Measurements from ENCODE around the gene EML1.
A peak's percentile ranks its signal among the peaks of the same experiment; 100 is the strongest.

The EML1 gene

DNA sequence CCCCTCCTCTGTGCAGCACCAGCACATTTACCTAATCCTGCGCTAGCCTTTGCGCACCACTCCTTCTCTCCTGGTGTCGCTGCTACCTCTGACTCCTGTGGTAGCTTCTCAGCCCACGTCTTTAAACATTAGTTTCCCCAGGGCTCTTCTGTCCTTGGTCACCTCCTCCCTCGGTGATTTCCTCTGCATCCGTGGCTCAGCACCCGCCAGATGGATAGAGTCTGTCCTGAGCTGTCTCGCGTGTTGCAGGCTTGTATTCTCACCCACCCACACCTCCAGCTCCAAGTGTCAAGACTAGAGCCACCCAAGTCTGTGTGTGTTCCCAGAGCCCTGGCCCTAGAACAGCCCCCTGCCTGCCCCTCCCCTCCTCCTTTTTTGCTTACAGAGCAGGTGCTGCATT, 83.2 kb downstream of the EML1 start:
- no peak for DNase-seq

- no peak for DNase-seq
Observed at GRCh38 chr14:99878563-99878962, 85.3 kb downstream of the EML1 start.

DNA sequence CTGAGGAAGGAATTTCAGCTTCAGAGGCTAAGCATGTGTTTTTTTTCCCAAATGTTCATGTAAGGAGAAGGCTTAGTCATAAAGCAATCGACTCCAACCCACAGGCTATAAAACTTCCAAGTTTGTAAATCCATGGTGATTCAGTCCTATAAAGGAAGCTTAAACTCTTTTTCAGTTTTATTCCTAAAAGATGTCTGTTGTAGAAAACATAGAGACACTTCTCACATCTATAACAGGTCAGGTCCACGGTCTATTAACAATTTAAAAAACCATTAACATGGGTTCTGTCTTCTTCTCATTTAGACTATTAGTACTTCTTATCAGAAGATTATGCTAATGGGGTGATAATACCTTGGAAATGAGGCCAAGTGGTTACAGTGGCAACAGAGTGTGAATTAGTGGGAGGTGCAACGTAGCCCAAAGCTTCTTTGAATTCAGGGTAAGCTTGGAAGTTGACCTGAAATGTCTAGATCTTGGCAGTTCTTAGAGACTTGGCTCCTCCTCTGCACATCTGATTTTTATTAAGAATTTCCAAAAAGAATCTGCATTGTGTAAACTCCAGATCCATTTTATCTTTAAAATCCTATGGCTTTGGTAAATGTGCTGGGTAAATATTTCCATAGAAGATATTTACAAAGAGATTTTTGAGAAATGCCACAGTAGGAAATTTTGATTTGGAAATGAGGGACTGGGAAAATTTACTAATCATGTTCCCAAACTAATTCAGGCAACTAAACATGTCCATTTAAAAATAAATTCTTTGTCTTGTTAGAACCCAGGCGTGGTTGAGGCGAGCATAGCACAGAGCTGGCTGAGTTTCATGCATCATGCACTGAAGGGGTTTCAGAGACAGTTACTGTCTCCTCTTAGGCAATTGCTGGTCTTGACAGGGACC, 86.4 kb downstream of the EML1 start:
- no peak for DNase-seq

- DNase-seq: no peak
Observed at GRCh38 chr14:99880651-99881420, 87.6 kb downstream of the EML1 start.

GRCh38 chr14:99883866-99884650, 90.8 kb downstream of the EML1 start:
- DNase-seq: no peak

- DNase-seq: peak; percentile 2
Observed at GRCh38 chr14:99884834-99885648, 91.8 kb downstream of the EML1 start.

DNA sequence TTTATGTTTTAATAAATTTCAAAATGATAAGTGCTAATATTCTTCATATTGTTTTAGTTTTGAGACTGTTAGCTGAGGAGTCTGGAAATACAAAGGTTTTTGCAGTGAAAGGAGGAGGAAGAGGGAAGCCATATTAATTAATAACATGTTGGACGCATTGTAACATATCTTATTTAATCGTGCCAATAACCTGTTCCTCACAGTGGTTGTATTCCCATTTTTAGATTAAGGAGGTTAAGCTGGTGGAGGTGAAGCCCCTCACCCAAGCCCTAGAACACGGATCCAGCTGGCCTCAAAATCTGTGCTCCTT, 92.4 kb downstream of the EML1 start:
- no peak for DNase-seq

GRCh38 chr14:99887407-99887806, 94.2 kb downstream of the EML1 start:
- DNase-seq: no peak

DNA sequence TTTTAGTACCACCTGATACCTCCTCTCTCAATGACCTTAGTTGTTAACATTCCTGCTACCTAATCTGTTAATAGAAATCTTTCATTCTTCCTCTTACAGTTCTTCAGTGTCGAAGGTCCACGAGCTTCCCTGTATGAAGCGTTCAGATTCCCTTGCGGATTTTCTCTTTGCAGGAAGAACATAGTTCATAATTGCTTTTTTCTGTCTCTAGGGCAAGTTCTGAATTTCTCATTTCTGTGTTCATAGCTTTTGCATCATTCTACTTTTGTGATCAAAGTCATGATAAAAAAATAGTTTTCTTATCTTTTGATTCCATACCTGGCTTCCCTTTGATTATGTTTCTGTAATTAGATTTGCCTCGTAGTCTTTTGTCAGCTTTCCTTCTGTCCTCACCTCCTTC, 94.9 kb downstream of the EML1 start:
- DNase-seq: no peak

- no peak for DNase-seq
Observed at GRCh38 chr14:99889268-99889667, 96.1 kb downstream of the EML1 start.

DNA sequence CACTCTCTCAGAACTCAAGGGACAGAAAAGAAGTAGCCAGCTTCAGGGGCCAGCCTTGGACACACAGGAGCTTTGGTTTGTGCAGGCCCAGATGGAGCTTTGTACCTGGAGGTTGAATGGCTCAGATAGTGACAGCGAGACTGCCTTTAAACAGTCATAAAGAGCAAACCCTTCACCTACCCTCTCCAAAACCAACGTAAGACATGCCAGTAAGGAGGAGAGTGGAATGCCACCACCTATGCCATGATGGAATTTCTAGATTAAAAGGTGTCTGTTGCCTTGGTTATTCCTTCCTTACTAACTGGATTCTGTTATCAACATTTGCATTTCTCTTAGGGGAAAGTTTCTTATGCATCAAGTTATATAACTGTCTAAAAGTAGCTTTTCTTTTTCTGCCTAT, 98.1 kb downstream of the EML1 start:
- DNase-seq: no peak

GRCh38 chr14:99891900-99892299, 98.7 kb downstream of the EML1 start:
- no peak for DNase-seq

GRCh38 chr14:99892406-99892805, 99.2 kb downstream of the EML1 start:
- DNase-seq: no peak

DNA sequence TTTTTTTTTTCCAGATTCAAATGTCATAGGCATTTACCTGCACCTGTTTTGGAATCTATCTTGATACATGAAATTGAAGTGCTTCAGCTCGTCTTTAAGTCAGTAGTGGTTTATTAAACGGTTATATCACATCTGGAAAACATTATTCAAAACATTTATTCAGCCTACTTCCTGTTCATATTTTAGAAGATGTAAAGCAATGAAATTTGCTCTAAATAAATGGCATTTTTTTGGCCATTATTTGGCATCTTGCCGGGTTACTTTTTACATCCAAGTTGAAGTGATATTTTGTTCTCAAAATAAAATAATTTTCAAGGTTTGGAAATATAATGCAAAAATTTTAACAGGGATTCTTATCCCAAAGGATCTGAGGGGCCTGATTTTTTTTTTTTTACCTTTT, 103.1 kb downstream of the EML1 start:
- no peak for DNase-seq

GRCh38 chr14:99899578-99900178, 106.5 kb downstream of the EML1 start:
- no peak for DNase-seq

- DNase-seq: no peak
Observed at GRCh38 chr14:99902925-99903324, 109.7 kb downstream of the EML1 start.

DNA sequence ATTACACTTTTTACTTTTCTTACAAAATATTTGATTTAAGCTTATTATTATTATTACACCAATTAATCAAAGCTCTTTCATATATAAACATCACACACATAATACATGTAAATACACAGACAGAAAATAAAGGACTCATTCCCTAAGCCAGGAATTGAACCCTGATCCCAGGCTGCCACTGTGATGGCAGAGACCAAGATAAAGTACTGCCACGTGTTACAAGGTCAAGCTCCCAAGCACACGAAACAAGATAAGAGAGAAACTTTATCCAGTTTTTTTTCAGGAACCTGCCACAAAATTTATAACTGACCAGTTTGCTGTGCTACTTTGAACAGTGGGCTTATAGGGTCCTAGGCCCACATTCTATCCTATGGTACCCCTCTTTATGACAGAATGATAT, 111.3 kb downstream of the EML1 start:
- DNase-seq: no peak

GRCh38 chr14:99905121-99905520, 111.9 kb downstream of the EML1 start:
- DNase-seq: no peak

- DNase-seq: no peak
Observed at GRCh38 chr14:99907761-99908652, 114.8 kb downstream of the EML1 start.

- DNase-seq: no peak
Observed at GRCh38 chr14:99908653-99909250, 115.5 kb downstream of the EML1 start.
